HG02798 (cell line): ENCODE measurements around the gene RHBDL3.
"Not testable (repeated sequence)": the region's sequence is repeated elsewhere in the genome, so short reads cannot be mapped to it uniquely, and the experiment has no call there.

Experiments
- ATAC-seq: cut with Tn5 transposase; IDR thresholded peaks from one replicate; pipeline ENCODE4 v1.9.1; 2021; ENCODE audit warnings: mild to moderate bottlenecking; ENCODE audit not compliant: unreplicated experiment, poor library complexity

Gene RHBDL3

DNA sequence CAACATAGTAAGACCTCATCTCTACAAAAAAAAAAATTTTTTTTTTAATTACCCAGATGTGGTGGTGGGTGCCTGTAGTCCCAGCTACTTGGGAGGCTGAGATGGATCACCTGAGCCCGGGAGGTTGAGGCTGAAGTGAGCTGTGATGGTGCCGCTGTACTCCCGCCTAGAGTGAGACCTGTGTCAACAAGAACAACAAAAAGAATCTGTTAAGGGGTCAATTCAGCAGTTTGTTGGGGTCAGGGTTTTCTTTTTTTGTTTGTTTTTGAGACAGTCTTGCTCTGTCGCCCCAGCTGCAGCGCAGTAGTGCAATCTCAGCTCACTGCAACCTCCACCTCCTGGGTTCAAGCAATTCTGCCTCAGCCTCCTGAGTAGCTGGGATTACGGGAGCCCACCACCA lies 54.4 kb downstream of the RHBDL3 start:
- ATAC-seq, result not testable (repeated sequence)

- ATAC-seq, result no peak
Observed at GRCh38 chr17:32320847-32321246, 55.2 kb downstream of the RHBDL3 start.

- ATAC-seq, result no peak
Observed at GRCh38 chr17:32323046-32323445, 57.4 kb downstream of the RHBDL3 start.

GRCh38 chr17:32323811-32324491 lies 58.3 kb downstream of the RHBDL3 start:
- no peak for ATAC-seq

GRCh38 chr17:32327911-32328310 lies 62.3 kb downstream of the RHBDL3 start:
- ATAC-seq, result no peak

DNA sequence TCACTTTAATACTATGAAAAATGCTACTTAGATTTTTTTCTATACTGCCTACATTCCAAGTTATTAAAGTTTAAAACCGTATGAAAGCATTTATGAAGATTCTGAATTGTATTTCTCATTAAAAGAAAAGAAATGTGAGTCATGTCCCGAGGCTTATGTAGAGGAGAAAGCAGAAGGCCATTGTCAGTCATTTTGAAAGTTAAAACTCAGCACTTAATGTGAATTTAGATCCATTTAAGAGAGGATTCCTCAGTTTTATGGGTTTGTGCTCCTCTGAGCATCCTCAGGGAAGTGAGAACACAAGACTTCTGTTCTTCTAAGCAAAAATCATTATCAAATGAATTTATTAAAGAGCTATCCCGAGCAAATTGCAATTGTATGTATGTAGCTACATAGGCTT lies 64.5 kb downstream of the RHBDL3 start:
- ATAC-seq, result no peak

DNA sequence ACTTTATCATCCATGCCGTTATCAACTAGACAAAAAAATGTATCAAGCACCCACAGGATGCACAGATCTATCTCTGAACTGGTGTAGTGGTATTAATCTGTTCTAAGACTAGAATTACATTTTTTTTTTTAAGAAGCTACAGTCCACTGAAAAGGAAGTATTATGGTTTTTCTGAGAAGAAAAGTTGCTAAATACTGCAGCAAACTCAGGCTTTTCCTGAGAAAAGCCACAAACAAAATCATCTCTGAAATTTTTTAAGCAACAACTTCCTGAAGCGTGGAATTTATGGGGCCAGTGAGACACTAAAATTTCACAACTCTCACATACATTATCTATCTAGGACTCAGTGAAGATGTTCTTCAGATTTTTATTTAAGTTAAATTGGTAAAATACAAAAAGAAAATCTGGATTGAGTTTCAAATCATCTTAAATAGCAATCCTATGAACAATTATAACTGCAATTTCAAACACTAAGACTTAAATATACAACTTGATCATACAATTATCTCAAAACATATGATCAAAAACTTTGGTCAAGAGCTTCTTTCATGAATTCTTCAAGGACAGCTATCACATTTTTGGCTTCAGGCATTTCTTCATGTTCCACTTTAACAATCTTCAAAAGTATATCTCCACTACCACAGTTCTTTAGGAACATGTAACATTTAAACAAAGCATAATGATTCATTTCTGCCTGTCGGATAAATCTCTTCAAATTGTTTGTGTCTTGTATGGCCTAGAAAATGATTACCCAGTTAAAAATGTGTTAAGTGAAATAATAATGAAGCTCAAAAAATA lies 65.8 kb downstream of the RHBDL3 start:
- no peak for ATAC-seq

DNA sequence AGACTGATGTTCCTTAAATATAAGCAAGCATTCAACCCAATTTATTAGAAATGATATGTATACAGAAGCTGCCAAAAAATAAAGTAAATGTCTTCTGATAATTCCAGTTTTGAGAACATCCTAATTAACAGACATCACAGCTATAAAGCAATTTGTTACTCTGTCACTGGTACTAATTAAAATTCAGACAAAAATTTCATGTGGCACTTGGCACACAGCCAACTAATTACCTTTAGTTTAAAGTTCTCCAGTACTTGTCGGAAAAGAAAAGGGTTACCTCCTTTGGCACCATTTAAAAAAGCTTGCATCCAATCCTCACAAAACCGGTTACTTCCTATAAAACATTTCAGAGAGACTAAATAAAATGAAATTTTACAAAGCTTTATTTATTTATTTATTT lies 67.6 kb downstream of the RHBDL3 start:
- no peak for ATAC-seq

DNA sequence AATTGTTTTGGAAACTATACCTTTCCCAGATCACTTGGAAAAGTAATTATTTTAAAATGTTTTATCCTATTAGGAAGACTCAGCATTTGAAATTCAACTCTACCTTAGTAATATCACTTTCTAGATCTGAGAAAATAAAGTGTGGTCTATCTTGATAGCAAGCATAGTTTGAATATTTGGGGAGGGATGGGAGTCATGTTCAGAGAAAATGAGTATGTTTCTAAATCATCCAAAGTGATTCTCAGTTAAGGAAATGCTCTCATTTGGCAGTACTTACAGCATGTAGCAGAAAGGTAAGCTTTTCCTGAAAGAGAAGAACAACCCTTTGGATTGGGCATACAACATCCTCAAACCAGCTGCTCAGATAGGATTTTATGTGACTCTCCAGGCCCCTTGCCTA lies 69.4 kb downstream of the RHBDL3 start:
- no peak for ATAC-seq

- ATAC-seq, result no peak
Observed at GRCh38 chr17:32335687-32336086, 70.1 kb downstream of the RHBDL3 start.

DNA sequence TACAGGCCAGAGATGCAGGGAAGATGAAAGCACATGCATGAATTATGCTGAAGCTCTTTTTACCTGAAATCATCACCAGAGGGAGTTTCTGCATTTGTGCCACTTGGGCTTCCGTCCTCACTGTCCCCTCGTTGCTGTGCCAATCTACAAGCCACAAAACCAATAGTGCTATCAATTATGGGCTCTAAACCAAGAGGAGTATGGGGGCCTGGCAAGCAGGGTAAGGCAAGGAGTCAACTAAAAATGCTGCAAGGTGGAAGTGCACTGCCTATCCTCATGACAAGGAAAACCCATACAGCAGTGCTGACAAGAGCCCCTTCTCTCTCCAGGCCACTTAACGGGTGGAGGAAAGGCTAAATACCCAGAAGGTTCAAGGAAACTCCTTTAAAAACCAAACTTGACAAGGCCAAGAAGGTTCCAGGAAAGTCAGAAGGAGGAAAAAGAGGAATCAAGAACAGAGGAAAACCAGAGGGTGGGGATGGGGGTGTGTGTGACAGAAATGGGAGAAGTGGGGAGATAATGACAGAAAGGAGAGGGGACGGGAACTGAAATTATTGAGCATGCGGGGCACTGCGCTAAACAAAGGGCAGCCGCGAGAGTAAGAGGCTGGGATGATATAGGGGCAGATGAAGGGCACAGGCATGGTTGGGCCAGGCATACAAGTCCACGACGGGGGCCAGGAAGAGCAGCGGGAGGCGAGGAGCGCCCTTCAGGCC lies 75.7 kb downstream of the RHBDL3 start:
- ATAC-seq, result no peak

GRCh38 chr17:32341857-32342602 lies 76.4 kb downstream of the RHBDL3 start, which contains the start of gene C17orf75:
Gene C17orf75 (minus strand): TSS chr17:32342173. CDS start chr17:32342139, 34 bp downstream.
- ATAC-seq, result peak; percentile 89

DNA sequence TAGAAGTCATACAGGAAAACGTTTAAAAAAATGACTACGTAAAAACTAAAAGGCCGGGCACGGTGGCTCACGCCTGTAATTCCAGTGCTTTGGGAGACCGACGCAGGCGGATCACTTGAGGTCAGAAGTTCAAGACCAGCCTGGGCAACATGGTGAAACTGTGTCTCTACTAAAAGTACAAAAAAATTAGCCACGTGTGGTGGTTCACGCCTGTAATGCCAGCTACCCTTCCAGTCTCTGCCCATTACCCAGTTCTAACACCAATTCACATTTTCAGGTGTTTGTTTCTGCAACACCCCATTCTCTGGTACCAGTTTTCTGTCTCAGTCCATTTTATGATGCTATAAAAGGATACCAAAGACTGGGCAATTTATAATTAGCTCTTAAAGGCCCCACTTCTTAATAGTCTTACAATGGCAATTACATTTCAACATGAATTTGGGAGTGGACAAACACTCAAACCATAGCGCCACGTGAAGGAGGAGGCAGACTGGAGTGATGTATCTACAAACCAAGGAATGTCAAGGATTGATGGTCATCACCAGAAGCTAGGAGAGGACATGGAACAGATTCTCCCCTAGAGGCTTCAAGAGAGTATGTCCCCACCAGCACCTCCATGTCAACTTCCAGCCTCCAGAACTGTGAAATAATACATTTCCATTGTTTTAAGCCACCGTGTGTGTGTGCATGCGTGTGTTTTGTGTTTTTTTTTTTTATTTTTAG lies 77.1 kb downstream of the RHBDL3 start:
- no peak for ATAC-seq

DNA sequence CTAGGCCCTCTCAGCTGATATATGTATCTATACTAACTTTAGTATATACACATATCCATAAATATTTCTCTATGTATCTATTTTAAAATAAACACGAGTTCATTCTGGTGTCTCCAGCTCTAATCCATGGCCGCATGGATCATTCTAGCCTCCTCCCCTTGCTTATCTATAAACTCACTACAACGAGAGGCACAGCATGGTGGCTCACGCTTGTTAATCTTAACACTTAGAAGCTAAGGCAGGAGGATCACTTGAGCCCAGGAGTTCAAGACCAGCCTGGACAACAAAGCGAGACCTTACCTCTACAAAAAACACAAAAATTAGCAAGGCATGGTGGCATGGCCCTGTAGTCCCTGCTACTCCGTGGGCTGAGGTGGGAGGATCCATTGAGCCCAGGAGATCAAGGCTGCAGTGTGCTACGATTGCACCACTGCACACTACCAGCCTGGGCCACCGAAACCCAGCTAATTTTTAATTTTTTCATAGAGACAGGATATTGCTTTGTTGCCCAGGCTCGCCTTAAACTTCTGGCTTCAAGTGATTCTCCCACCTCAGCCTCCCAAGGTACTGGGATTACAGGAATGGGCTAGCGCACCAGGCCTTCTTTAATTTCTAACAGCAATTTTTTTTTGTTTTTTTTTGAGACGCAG lies 80.4 kb downstream of the RHBDL3 start:
- no peak for ATAC-seq

GRCh38 chr17:32348483-32348800 lies 82.8 kb downstream of the RHBDL3 start:
- no peak for ATAC-seq

GRCh38 chr17:32349503-32349853 lies 83.8 kb downstream of the RHBDL3 start:
- ATAC-seq, result peak; percentile 21

DNA sequence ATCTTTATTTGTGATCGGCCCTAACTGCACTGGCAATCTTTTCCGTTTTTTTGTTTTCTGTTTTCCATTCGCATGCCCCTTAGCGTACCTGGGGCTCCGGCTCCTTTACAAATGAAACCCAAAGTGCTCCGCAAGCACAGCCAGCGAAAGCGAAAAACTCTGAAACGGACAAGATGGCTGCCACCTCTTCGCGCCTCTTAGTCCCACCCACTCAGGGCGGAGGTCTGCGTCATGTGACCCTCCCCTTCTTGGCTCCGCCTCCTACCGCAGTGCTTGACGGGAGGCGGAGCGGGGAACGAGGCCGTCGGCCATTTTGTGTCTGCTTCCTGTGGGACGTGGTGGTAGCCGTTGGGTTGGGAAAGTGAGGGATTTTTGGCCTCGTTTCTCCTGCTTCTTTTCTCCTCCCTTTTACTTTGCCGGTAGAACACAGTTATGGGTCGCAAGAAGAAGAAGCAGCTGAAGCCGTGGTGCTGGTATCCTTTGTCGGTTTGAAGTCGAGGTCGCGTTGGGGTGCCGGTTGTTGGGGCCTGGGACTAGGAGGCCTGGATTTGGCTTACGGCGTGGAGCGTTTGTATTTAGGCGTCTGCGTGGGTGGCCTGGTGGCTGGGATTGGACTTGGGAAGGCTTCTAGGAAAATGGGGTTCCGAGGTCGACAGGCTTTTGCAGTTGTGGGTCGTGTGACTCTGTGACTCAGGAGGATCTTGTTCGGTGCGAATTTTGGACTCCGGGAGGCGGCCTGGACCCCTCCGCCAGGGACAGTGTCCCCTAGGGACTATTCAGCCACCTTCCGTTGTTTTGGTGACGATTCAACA lies 84.4 kb downstream of the RHBDL3 start, which contains the start of gene ZNF207:
Gene ZNF207 (plus strand): TSS at position 304 of the 812 bp plus-strand sequence. CDS start 129 bp downstream, at position 433.
- ATAC-seq, result peak; percentile 97

DNA sequence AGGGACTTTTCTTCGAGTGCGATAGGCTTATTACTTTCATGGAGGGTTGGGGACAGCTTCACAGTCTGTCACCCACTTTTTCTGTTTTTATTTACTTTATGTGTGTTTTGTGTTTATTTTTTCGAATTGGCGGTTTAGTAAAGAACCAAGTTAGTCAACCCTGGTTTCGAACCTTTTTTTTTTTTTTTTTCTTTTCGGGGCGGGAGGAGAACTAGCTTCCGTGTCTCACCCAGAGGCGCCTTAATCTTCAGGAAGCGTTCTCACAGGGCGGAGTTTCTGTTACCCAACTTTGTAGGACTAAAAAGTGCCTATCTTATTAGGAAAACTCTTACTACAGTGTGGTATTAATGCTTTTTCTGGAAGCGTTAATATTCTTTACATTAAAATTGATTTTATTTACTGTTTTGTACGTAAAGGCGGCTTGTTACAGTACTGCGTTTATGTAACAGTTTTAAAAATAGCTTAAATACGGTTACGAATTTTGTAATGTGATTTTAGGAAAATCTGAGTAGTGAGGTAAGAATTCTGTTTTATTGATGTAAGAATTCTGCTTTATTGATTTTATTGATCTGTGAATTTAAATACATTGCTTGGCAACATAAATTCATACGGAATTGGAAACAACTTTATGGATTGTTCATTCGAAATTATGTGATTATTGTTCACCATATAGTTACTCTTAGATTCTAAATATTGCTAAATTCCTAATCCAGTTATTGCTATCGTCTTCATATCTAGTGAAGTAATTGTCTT lies 85.2 kb downstream of the RHBDL3 start:
- peak; percentile 21 for ATAC-seq
